Lower leg skin (tissue), 3 donors: Measurements from ENCODE around the gene ST3GAL3.

ENCODE experiments used
- POLR2A ChIP-seq, 2 donors: fragments of 450-650 bp; IDR thresholded peaks; one replicate each; pipeline ENCODE4 v1.6.1; 2016 to 2017; ENCODE audit warnings: antibody characterized with exemption in 2 of 2, mild to moderate bottlenecking in 1 of 2, moderate library complexity in 1 of 2
- TF ChIP-seq, protein P1 (sequence below), 3 donors: fragments of 450-650 bp; IDR thresholded peaks; one replicate each; pipeline ENCODE4 v1.5.1; 2016; ENCODE audit warnings: antibody characterized with exemption in 3 of 3, mild to moderate bottlenecking in 3 of 3, moderate library complexity in 2 of 3

GRCh38 chr1:43963890-43964289 lies 256.6 kb downstream of the ST3GAL3 start:
- TF ChIP-seq, protein P1, sequence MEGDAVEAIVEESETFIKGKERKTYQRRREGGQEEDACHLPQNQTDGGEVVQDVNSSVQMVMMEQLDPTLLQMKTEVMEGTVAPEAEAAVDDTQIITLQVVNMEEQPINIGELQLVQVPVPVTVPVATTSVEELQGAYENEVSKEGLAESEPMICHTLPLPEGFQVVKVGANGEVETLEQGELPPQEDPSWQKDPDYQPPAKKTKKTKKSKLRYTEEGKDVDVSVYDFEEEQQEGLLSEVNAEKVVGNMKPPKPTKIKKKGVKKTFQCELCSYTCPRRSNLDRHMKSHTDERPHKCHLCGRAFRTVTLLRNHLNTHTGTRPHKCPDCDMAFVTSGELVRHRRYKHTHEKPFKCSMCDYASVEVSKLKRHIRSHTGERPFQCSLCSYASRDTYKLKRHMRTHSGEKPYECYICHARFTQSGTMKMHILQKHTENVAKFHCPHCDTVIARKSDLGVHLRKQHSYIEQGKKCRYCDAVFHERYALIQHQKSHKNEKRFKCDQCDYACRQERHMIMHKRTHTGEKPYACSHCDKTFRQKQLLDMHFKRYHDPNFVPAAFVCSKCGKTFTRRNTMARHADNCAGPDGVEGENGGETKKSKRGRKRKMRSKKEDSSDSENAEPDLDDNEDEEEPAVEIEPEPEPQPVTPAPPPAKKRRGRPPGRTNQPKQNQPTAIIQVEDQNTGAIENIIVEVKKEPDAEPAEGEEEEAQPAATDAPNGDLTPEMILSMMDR (IDR thresholded peaks at IDR 0.05) = no peak
- TF ChIP-seq POLR2A (IDR thresholded peaks at IDR 0.05) = no peak
